BE2C (cell line): ENCODE results near the gene ZNF365.

Experiments used
- DNase-seq: peaks from one replicate; pipeline ENCODE4 v3.0.0-alpha.2; 2020
- H3K27me3 ChIP-seq: fragments of 250-450 bp; sonication (Bioruptor Pico); 2 replicates; pipeline ENCODE4 v1.5.1; 2020; ENCODE audit warnings: mild to moderate bottlenecking
- H3K36me3 ChIP-seq: fragments of 250-450 bp; sonication (Bioruptor Pico); 2 replicates; pipeline ENCODE4 v1.5.1; 2020; ENCODE audit warnings: mild to moderate bottlenecking
- H3K4me1 ChIP-seq: fragments of 250-450 bp; sonication (Bioruptor Pico); 2 replicates; pipeline ENCODE4 v1.5.1; 2020
- H3K4me3 ChIP-seq: 2 replicates; pipeline ENCODE4 v1.5.1; 2011; ENCODE audit warnings: low read depth, low read length
- H3K9me3 ChIP-seq: fragments of 250-450 bp; sonication (Bioruptor Pico); 2 replicates; pipeline ENCODE4 v1.5.1; 2020
- CTCF ChIP-seq: IDR thresholded peaks from 2 replicates; pipeline ENCODE4 v1.5.1; 2012; ENCODE audit warnings: mild to moderate bottlenecking, low read depth, low read length

Gene ZNF365

GRCh38 chr10:62333135-62333889 is 40.9 kb upstream of the ZNF365 start:
- TF ChIP-seq CTCF: no peak
- Histone ChIP-seq H3K4me3 (no peak overlapping the region), H3K27me3 (no peaks in the 10 kb centered on the region), H3K9me3 (no peaks in the 10 kb centered on the region), H3K4me1 (no peaks in the 10 kb centered on the region), H3K36me3 (no peaks in the 10 kb centered on the region)
- no peak for DNase-seq

GRCh38 chr10:62333988-62334682 is 40.0 kb upstream of the ZNF365 start:
- no peaks in the 10 kb centered on the region for H3K9me3 ChIP-seq
- H3K36me3 ChIP-seq: no peaks in the 10 kb centered on the region
- H3K4me1 ChIP-seq: no peaks in the 10 kb centered on the region
- no peaks in the 10 kb centered on the region for H3K27me3 ChIP-seq
- H3K4me3 ChIP-seq: no peak overlapping the region
- no peak for TF ChIP-seq CTCF
- DNase-seq: no peak

GRCh38 chr10:62335326-62335725 is 38.8 kb upstream of the ZNF365 start:
- no peak for TF ChIP-seq CTCF
- Histone ChIP-seq H3K36me3 (no peaks in the 10 kb centered on the region), H3K4me1 (no peaks in the 10 kb centered on the region), H3K27me3 (no peaks in the 10 kb centered on the region), H3K9me3 (no peaks in the 10 kb centered on the region), H3K4me3 (no peak overlapping the region)
- DNase-seq: no peak

- Histone ChIP-seq H3K9me3 (no peaks in the 10 kb centered on the region), H3K4me3 (no peak overlapping the region), H3K36me3 (no peaks in the 10 kb centered on the region), H3K4me1 (no peaks in the 10 kb centered on the region), H3K27me3 (no peaks in the 10 kb centered on the region)
- no peak for DNase-seq
- no peak for TF ChIP-seq CTCF
These were observed 37.8 kb upstream of the ZNF365 start for GRCh38 chr10:62336404-62336803.

GRCh38 chr10:62341419-62341818 is 32.8 kb upstream of the ZNF365 start:
- no peaks in the 10 kb centered on the region for H3K27me3 ChIP-seq
- H3K36me3 ChIP-seq: no peaks in the 10 kb centered on the region
- H3K4me3 ChIP-seq: no peak overlapping the region
- no peaks in the 10 kb centered on the region for H3K9me3 ChIP-seq
- H3K4me1 ChIP-seq: no peaks in the 10 kb centered on the region
- DNase-seq: no peak
- no peak for TF ChIP-seq CTCF

- H3K27me3 ChIP-seq: no peaks in the 10 kb centered on the region
- no peaks in the 10 kb centered on the region for H3K4me1 ChIP-seq
- no peaks in the 10 kb centered on the region for H3K9me3 ChIP-seq
- TF ChIP-seq CTCF: no peak
- DNase-seq: no peak
- no peaks in the 10 kb centered on the region for H3K36me3 ChIP-seq
- H3K4me3 ChIP-seq: no peak overlapping the region
These were observed 31.2 kb upstream of the ZNF365 start for GRCh38 chr10:62343000-62343399.
